Activated naive CD8-positive, alpha-beta T cell treated with anti-CD3 and anti-CD28 coated beads for 36 hours (primary cell): Measurements from ENCODE around the gene NETO2. TPM values are rescaled to one million over a fixed set of nuclear protein-coding genes. Genes with fewer than 3 reads are reported as not detected.
A peak's percentile ranks its signal among the peaks of the same experiment; 100 is the strongest.
"Not testable (repeated sequence)": the region's sequence is repeated elsewhere in the genome, so short reads cannot be mapped to it uniquely, and the experiment has no call there.

Experiments used
- DNase-seq: peaks from one replicate; pipeline ENCODE4 v3.0.0; 2021
- H3K27ac Mint-ChIP-seq: one replicate; pipeline ENCODE4 v1.8.0; 2022; ENCODE audit warnings: mild to moderate bottlenecking, moderate library complexity, mixed read lengths
- H3K27me3 Mint-ChIP-seq: one replicate; pipeline ENCODE4 v1.8.0; 2022; ENCODE audit warnings: mild to moderate bottlenecking, mixed read lengths
- H3K36me3 Mint-ChIP-seq: one replicate; pipeline ENCODE4 v1.8.0; 2021; ENCODE audit warnings: mild to moderate bottlenecking, mixed read lengths
- H3K4me1 Mint-ChIP-seq: one replicate; pipeline ENCODE4 v1.8.0; 2021; ENCODE audit warnings: mixed read lengths
- H3K4me3 Mint-ChIP-seq: one replicate; pipeline ENCODE4 v1.8.0; 2022; ENCODE audit warnings: mild to moderate bottlenecking, moderate library complexity, mixed read lengths
- H3K9me3 Mint-ChIP-seq: one replicate; pipeline ENCODE4 v1.8.0; 2022; ENCODE audit warnings: mixed read lengths
- total RNA-seq, 2 experiments: library from RNA; stranded (reverse); gene quantifications; one replicate each; pipeline ENCODE4 v1.2.3, GENCODE V29; 2021

NETO2 gene
- total RNA-seq, 2 experiments from 2014 or later, result 5.0 to 6.2 TPM

GRCh38 chr16:47141773-47142485 is 1.8 kb downstream of the NETO2 start:
- H3K27me3 Mint-ChIP-seq, result peaks cover 50% of the 10 kb centered on the region
- H3K27ac Mint-ChIP-seq, result peak overlapping the region; percentile 52
- H3K4me1 Mint-ChIP-seq, result peaks cover 21% of the 10 kb centered on the region
- H3K4me3 Mint-ChIP-seq, result peak overlapping the region; percentile 83
- DNase-seq, result peak; percentile 80
- peaks cover 5% of the 10 kb centered on the region for H3K36me3 Mint-ChIP-seq
- no peaks in the 10 kb centered on the region for H3K9me3 Mint-ChIP-seq

DNA sequence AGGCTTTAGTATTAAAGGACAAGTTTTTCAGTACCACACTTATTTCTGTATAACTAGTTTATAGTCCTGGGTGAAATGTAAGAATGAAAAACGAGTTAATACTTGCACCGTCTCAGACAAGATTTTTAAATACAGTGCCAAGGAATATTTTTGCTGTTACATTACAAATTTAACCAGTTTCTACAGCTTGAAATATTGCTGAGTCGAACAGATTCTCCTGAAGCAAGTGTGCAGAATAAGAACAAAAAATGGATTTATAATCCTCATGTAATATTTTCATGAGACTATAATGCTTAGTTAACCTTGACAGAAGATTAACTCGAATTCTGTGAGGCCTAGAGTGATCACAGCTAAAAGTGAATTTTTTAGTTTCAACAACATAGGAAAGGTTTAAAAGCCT is 3.1 kb downstream of the NETO2 start:
- H3K36me3 Mint-ChIP-seq, result peaks cover 5% of the 10 kb centered on the region
- peaks cover 43% of the 10 kb centered on the region for H3K27me3 Mint-ChIP-seq
- no peaks in the 10 kb centered on the region for H3K9me3 Mint-ChIP-seq
- no peak overlapping the region for H3K4me3 Mint-ChIP-seq
- no peak for DNase-seq
- peaks cover 22% of the 10 kb centered on the region for H3K4me1 Mint-ChIP-seq
- H3K27ac Mint-ChIP-seq, result no peak overlapping the region

DNA sequence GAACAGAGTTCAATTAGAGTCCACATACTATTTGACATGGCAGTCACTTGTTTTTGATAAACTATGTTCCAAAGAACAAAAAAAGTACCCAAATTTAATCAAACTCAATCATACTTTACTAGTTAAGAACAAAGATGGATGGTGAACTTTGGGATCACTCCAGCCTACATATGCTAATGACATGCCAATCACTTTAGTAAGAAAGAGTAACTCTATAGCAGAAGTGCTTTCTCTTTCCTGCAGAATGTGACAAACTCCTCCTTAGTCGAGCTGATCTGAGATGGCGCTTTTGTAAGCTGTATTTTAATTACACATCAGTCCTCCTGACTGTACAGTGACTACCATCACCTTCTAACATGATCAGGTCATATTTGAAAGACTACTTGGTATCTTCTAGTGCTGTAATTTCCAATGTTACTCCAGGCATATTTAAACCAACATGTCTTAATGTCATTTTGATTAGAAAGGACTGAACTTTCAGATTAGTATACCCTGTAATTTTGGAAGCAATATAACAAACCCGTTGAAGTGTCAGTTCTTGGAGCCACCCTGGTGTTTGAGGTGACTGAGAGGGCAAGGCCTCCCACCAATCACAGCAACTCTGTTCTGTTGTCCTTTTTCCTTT is 4.1 kb downstream of the NETO2 start:
- H3K36me3 Mint-ChIP-seq, result peaks cover 5% of the 10 kb centered on the region
- H3K4me3 Mint-ChIP-seq, result no peak overlapping the region
- H3K9me3 Mint-ChIP-seq, result no peaks in the 10 kb centered on the region
- H3K27ac Mint-ChIP-seq, result no peak overlapping the region
- H3K27me3 Mint-ChIP-seq, result peaks cover 33% of the 10 kb centered on the region
- DNase-seq, result no peak
- H3K4me1 Mint-ChIP-seq, result peaks cover 22% of the 10 kb centered on the region

DNA sequence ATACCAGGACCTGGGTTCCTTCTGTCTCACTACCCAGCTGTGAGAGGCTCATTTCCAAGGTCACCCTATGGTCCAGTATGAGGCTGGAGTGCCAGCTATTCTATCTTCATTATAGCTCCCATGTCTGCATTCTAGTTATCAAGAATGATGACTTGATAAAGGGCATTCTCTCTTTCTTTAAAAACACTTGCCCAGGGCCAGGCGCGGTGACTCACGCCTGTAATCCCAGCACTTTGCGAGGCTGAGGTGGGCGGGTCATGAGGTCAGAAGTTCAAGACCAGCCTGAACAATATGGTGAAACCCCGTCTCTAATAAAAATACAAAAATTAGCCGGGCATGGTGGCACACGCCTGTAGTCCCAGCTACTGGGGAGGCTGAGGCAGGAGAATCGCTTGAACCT is 5.8 kb downstream of the NETO2 start:
- Mint-ChIP-seq H3K4me1 (peaks cover 21% of the 10 kb centered on the region), H3K27me3 (peaks cover 31% of the 10 kb centered on the region)
- not testable (repeated sequence) for H3K27ac Mint-ChIP-seq, H3K36me3 Mint-ChIP-seq, H3K9me3 Mint-ChIP-seq, DNase-seq, H3K4me3 Mint-ChIP-seq

DNA sequence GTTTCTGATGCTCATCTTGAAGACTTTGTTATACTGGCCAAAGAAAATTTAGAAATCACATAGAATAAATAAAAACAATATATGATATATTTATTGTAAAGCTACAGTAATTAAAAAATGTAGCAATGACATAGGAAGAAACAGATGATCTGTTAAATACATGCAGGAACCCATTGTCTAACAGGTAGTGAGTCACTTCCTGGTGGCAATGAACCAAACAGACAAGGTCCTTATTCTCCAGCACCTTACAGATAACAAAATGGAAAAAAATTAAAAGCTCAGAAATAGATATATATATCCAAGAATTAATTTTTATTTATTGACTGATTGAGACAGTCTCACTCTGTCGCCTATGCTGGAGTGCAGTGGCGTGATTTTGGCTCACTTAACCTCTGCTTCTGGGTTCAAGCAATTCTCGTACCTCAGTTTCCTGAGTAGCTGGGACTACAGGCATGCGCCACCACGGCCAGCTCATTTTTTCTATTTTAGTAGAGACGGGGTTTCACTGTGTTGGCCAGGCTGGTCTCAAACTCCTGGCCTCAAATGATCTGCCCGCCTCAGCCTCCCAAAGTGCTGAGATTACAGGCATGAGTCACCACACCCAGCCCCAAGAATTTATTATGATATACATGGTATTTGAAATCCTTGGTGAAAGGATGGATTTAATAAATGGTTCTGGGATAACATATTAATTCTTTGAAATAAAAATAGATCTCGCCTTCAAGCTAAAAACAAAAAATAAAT is 7.5 kb downstream of the NETO2 start:
- H3K27ac Mint-ChIP-seq, result no peak overlapping the region
- no peaks in the 10 kb centered on the region for H3K9me3 Mint-ChIP-seq
- H3K4me1 Mint-ChIP-seq, result peaks cover 9% of the 10 kb centered on the region
- no peak for DNase-seq
- H3K4me3 Mint-ChIP-seq, result no peak overlapping the region
- H3K27me3 Mint-ChIP-seq, result peaks cover 19% of the 10 kb centered on the region
- peaks cover 3% of the 10 kb centered on the region for H3K36me3 Mint-ChIP-seq

GRCh38 chr16:47134550-47134949 is 9.2 kb downstream of the NETO2 start:
- Mint-ChIP-seq H3K27ac (no peak overlapping the region), H3K36me3 (peaks cover 3% of the 10 kb centered on the region), H3K4me3 (no peak overlapping the region), H3K27me3 (peaks cover 21% of the 10 kb centered on the region), H3K4me1 (peaks cover 13% of the 10 kb centered on the region), H3K9me3 (no peaks in the 10 kb centered on the region)
- no peak for DNase-seq

DNA sequence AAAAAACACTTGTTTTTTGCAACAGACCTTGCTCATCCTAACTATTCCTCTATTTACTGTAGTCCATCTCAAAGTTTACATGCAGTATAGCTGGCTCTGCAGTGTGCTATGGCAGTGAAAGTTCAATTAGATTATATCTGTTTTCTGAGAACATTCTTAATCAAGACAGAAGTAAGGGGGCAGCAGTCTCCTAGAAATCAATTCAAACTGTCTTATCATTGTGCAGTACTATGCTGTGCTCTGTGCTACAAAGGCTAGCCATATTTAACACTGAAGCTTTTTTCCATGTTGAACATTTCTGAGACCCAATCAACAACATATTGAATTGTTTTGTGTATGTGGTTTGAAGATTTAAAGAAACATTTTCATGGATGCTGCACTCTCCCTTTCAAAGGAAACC is 11.4 kb downstream of the NETO2 start:
- DNase-seq, result no peak
- Mint-ChIP-seq H3K4me1 (peaks cover 8% of the 10 kb centered on the region), H3K9me3 (no peaks in the 10 kb centered on the region), H3K36me3 (peaks cover 5% of the 10 kb centered on the region), H3K27me3 (peaks cover 24% of the 10 kb centered on the region), H3K4me3 (no peak overlapping the region), H3K27ac (no peak overlapping the region)

GRCh38 chr16:47129755-47130435 is 13.8 kb downstream of the NETO2 start:
- Mint-ChIP-seq H3K4me1 (peaks cover 6% of the 10 kb centered on the region), H3K27ac (no peak overlapping the region), H3K4me3 (no peak overlapping the region), H3K36me3 (peaks cover 9% of the 10 kb centered on the region), H3K27me3 (peaks cover 27% of the 10 kb centered on the region), H3K9me3 (no peaks in the 10 kb centered on the region)
- no peak for DNase-seq

- DNase-seq, result no peak
- Mint-ChIP-seq H3K4me1 (peaks cover 4% of the 10 kb centered on the region), H3K27me3 (peaks cover 25% of the 10 kb centered on the region), H3K4me3 (no peak overlapping the region), H3K36me3 (peaks cover 7% of the 10 kb centered on the region), H3K27ac (no peak overlapping the region), H3K9me3 (no peaks in the 10 kb centered on the region)
Observed at GRCh38 chr16:47127541-47127940, 16.2 kb downstream of the NETO2 start.

DNA sequence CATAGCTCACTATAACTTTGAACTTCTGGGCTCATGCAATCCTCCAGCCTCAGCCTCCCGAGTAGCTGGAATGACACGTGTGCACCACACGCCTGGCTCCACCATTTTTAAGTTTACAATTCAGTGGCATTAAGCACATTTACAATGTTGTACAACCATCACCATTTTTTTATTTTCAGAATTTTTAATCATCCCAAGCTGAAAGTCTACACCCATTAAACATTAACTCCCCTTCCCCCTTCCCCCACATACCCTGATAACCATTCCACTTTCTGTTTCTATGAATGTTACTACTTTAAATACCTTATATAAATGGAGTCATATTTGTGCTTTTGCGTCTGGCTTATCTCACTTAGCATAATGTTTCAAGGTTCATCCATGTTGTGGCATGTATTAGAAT is 18.0 kb downstream of the NETO2 start:
- Mint-ChIP-seq H3K27ac (no peak overlapping the region), H3K4me3 (no peak overlapping the region), H3K27me3 (peaks cover 25% of the 10 kb centered on the region), H3K9me3 (no peaks in the 10 kb centered on the region), H3K4me1 (peaks cover 4% of the 10 kb centered on the region), H3K36me3 (peaks cover 7% of the 10 kb centered on the region)
- no peak for DNase-seq

DNA sequence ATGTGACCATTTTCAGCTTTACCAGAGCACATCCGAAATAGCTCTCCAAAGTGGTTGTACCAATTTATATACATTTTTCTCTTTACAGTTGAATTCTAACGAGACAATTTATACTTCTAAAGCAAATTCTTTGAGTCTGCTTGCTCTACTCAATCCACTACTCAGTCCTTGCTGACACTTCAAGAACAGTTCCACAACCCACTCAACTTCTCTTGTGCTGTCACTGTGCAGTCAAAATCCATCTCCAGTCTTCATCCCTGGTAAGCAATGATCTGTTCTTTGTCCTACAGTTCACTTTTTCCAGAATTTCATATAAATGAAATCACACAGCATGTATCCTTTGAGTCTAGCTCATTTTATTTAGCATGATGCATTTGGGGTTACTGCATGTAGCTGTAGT is 30.6 kb downstream of the NETO2 start:
- Mint-ChIP-seq H3K4me1 (peaks cover 16% of the 10 kb centered on the region), H3K27ac (no peak overlapping the region), H3K36me3 (peaks cover 11% of the 10 kb centered on the region), H3K27me3 (peaks cover 10% of the 10 kb centered on the region), H3K9me3 (no peaks in the 10 kb centered on the region), H3K4me3 (no peak overlapping the region)
- no peak for DNase-seq

GRCh38 chr16:47110939-47111338 is 32.8 kb downstream of the NETO2 start:
- Mint-ChIP-seq H3K4me3 (no peak overlapping the region), H3K27me3 (peaks cover 3% of the 10 kb centered on the region), H3K9me3 (no peaks in the 10 kb centered on the region), H3K27ac (no peak overlapping the region), H3K4me1 (peaks cover 16% of the 10 kb centered on the region), H3K36me3 (peaks cover 10% of the 10 kb centered on the region)
- no peak for DNase-seq

DNA sequence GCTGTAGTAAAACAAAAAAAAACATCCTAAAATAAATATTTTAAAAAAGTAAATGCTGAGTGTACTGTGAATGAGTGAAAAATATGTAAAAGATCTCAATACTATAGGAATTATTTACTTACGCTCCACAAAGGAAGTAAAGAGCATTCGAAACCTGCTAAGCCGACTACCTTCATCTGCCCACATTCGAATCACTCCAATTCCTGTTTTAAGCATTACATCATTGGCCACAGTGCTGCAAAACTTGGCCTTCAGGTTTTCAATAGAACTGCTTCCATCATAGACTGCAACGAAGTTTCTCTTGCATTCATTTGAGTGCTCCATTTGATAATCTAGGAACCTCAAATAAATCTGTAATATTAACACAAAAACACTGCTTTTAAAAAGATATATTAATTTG is 34.4 kb downstream of the NETO2 start:
- Mint-ChIP-seq H3K9me3 (no peaks in the 10 kb centered on the region), H3K36me3 (peaks cover 10% of the 10 kb centered on the region), H3K27me3 (no peaks in the 10 kb centered on the region), H3K4me3 (no peak overlapping the region), H3K27ac (no peak overlapping the region), H3K4me1 (peaks cover 10% of the 10 kb centered on the region)
- no peak for DNase-seq

DNA sequence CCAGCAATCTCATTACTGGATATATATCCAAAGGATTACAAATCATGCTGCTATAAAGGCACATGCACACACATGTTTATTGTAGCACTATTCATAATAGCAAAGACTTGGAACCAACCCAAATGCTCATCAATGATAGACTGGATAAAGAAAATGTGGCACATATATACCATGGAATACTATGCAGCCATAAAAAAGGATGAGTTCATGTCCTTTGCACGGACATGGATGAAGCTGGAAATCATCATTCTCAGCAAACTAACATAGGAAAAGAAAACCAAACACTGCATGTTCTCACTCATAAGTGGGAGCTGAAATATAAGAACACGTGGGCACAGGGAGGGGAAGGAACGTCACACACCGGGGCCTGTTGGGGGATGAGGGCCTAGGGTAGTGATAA is 40.8 kb downstream of the NETO2 start:
- DNase-seq, H3K4me1 Mint-ChIP-seq, H3K9me3 Mint-ChIP-seq, H3K27ac Mint-ChIP-seq, H3K4me3 Mint-ChIP-seq: not testable (repeated sequence)
- H3K36me3 Mint-ChIP-seq, result peaks cover 23% of the 10 kb centered on the region
- peaks cover 14% of the 10 kb centered on the region for H3K27me3 Mint-ChIP-seq

GRCh38 chr16:47097154-47097553 is 46.6 kb downstream of the NETO2 start:
- not testable (repeated sequence) for H3K4me3 Mint-ChIP-seq, H3K4me1 Mint-ChIP-seq, DNase-seq, H3K9me3 Mint-ChIP-seq, H3K27ac Mint-ChIP-seq
- Mint-ChIP-seq H3K36me3 (peaks cover 23% of the 10 kb centered on the region), H3K27me3 (peaks cover 32% of the 10 kb centered on the region)
